ENCODE data around the gene TSPAN9.

Gene TSPAN9

GRCh38 chr12:3326850-3327780 is 249.9 kb downstream of the TSPAN9 start:
- no peak for DNase-seq

GRCh38 chr12:3328081-3328480 is 250.9 kb downstream of the TSPAN9 start:
- no peak for DNase-seq

- DNase-seq, result no peak
Observed at GRCh38 chr12:3328571-3328970, 251.4 kb downstream of the TSPAN9 start.

- DNase-seq, result no peak
Observed at GRCh38 chr12:3329361-3329760, 252.2 kb downstream of the TSPAN9 start.

- no peak for DNase-seq
Observed at GRCh38 chr12:3330976-3331510, 253.9 kb downstream of the TSPAN9 start.

GRCh38 chr12:3332188-3332587 is 255.0 kb downstream of the TSPAN9 start:
- DNase-seq, result no peak

- no peak for DNase-seq
Observed at GRCh38 chr12:3333583-3333982, 256.4 kb downstream of the TSPAN9 start.

GRCh38 chr12:3333991-3334391 is 256.8 kb downstream of the TSPAN9 start:
- no peak for DNase-seq

- no peak for DNase-seq
Observed at GRCh38 chr12:3335078-3335487, 257.9 kb downstream of the TSPAN9 start.

Data from NCI-H526 treated with DMSO at 0.1 percent for 48 hours (cell line).